COLO829 (cell line): Measurements from ENCODE around the gene KRT9.
"Not testable (repeated sequence)": the region's sequence is repeated elsewhere in the genome, so short reads cannot be mapped to it uniquely, and the experiment has no call there.

Experiments used
- DNase-seq: peaks from one replicate; pipeline ENCODE4 v3.0.0; 2012; ENCODE audit warnings: low spot score

The KRT9 gene

DNA sequence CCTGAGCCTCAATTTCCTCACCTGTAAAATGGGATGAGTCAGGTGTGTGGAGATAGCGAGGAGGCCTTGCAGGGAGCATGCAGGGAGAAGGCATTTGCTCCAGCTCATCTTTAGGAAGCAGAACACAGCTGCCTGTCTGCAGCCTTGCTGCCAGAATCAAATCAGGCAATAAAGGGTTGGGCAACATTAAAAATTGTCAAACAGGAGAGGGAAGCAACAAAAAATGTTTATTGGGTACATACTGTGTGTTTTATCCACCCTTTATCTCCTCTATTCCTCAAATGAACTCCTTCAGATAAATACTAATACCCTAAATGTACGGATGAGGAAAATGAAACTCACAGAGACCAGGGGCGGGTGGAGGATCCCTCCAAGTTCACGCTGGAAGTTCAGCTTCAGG is 28.5 kb upstream of the KRT9 start:
- DNase-seq, result no peak

DNA sequence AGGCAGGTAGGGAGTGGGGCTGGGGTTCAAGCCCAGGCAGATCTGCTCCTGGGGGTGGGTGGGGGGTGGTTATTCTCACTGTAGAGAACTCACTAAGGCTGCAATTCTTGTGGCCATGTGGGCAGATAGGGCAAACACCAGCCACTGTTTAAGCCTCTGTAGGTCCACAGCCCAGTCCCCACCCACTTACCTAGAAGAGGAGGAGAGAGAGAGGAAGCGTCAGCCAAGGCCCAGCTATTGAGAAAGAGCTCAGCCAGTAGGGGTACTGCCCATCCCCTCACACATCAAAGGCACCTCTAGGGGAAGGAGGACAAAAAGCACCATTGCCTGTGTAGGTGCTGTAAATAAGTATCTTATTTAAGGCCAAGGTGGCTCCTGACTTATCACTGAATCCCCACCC is 27.8 kb upstream of the KRT9 start:
- no peak for DNase-seq

GRCh38 chr17:41595585-41595984 is 23.7 kb upstream of the KRT9 start:
- DNase-seq, result no peak

DNA sequence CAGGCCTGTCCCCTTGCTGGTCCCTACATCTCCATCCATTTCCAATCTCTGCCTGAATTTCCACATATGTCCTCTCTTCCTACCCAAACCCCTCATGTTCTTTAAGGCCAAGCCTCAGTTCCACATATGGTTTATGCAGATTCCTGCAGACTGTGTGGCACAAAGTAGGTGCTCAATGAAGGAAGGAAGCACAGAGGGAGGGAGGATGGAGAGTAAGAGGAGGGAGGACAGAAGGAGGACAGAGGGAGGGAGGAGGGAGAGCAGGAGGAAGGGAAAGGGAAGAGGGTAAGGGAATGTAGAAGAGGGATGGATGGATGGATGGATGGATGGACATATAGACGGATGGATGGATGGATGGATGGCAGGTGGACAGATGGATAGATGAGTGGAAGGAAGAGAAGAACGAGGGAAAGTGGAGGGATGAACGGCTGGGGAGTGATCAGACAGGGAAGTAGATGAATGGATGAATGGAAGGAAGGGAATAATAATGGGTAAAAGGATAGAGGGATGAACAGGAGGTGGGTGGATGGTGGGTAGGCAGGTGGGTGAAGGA is 22.6 kb upstream of the KRT9 start:
- DNase-seq, result no peak

DNA sequence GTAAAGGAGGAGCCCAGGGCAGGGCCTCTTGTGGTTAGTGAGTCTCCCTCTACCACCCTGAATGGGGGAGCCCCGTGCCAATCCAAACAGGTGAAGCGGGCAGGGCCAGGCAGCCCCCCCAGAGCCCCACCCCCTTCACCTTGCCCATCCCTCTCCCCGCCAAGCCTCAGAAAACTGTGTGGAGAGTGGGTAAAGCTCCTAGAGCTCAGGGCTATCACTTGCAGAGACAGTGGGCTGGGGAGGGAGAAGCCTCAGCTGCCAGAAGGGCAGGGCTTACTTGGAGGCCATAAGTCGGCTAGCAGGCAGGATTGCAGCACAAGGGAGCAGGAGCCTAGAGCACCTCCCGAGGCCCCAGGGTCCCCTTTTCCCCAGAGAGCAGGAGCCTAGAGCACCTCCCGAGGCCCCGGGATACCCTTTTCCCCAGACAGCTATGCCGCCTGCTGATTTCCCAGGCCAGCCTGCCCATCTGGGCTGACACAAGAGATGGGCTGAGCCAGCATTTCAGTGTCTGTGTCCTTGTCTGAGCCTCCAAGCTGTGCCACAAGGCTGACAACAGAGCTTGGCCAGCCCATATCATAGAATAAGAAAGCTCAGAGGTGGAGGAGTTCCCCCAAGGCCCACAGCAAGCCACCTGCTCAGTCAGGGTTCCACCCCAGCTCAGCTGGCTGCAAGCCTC is 21.6 kb upstream of the KRT9 start:
- DNase-seq, result no peak

GRCh38 chr17:41592601-41593305 is 20.9 kb upstream of the KRT9 start:
- no peak for DNase-seq

DNA sequence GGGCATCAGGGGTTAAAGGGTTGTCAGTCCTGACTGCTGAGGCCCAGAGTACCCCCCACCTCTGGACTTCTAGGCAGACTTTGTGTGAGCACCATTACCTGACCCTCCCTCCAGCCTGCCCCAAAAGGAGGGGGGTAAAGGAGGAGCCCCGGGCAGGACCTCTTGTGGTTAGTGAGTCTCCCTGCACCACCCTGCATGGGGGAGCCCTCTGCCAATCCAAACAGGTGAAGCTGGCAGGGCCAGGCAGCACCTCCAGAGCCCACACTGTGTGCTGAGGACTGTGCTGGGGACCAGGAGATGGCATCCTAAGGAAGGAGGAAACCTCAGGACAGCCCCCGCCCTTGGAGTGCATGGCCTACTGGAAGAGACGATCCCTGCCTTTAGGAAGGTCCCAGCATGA is 17.4 kb upstream of the KRT9 start:
- no peak for DNase-seq

DNA sequence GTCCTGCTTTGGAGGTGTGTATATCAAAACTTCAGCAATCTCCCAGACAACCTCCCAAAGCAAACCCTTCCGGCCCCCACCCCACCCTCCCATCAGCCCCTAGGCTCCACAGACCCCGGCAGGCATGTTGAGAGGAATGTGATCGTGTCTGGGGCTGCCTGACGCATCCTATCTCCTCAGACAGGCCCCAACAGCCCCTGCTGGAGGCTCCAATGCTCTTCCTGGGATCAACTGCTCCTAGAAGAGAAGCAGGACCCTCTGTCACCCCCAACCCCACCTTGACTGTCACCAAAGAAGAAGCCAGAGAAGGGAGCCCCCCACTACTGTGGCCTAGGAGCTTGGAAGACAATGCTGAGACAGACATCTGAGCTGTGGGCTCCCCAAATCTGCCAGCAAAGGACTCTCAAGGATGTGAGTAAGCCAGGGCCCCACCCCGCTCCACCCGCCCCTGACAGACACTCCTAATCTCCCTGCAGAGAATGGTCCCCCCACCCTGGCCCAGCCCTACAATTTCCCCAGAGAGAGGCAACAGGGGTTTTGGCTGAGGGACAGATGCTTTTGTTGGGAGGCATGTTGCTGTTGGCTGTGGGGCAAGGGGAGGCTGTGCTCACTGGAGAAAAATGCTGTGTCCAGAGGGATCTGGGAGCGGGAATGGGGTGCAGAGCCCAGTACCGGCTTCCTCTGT is 16.4 kb upstream of the KRT9 start:
- DNase-seq, result no peak

GRCh38 chr17:41586863-41587495 is 15.1 kb upstream of the KRT9 start, which contains the start of gene KRT14:
Gene KRT14, minus strand, starts transcription at chr17:41586895. Its CDS starts 61 bp downstream, at chr17:41586834.
- DNase-seq, result no peak

DNA sequence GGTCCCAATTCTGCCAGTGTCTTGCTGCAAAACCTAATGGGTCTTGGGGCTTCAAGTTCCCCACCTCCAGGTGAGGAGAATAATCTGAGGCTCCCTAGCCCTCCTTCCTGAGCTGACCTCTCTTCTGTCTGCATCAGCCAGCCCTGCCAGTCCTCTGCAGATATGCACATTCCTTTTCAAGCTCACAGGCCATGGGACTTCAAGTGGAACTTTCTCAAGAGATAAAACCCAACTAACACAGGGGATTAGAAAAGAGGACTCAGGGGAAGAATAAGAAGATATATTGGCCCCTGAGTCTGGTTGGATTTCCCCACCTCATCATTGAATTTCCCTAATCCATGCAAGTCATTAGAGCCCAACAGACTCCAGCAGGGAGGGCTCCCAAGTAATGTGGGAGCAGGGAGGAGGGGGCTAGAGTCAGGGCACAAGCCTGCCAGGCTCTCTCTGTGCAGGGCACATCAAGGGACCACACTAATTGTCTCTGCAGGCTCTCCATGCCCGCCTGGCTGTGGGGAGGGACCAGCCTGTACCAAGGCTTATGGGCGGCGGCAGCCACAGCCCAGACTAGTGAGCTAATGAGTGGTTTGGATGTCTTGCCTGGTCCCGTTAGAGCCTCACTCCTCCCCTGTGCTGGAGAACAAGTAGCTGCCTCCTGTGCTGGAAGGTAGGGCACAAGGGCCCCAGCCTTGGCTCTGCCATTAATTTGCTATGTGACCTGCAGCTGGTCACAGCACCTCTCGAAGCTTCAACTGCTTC is 13.6 kb upstream of the KRT9 start:
- DNase-seq, result no peak

DNA sequence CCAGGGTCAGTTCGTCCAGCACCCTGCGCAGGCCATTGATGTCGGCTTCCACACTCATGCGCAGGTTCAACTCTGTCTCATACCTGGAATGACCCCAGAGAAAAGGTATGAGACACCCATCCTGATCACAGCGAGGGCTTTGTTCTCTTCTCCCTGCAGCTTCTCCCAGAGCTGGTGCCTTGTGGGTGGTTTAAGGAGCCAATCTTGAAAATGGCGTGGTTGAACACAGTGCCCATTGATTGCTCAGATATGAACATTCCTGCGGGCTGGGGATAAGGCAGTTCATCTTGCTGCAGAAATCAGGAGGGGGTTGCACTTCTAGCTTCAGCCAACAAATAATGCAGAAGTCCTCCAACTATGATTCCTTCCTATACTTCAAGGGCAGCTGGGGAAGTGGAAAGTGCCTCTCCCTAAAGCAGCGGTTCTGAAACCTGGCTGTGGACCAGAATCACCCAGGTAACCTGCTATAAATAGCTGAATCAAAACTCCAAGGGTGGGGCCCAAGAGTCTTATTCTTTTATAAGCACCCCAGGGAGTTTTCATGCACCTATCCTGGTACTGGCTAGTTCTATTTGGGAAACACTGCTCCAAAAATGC is 12.6 kb upstream of the KRT9 start:
- DNase-seq, result peak; percentile 72

DNA sequence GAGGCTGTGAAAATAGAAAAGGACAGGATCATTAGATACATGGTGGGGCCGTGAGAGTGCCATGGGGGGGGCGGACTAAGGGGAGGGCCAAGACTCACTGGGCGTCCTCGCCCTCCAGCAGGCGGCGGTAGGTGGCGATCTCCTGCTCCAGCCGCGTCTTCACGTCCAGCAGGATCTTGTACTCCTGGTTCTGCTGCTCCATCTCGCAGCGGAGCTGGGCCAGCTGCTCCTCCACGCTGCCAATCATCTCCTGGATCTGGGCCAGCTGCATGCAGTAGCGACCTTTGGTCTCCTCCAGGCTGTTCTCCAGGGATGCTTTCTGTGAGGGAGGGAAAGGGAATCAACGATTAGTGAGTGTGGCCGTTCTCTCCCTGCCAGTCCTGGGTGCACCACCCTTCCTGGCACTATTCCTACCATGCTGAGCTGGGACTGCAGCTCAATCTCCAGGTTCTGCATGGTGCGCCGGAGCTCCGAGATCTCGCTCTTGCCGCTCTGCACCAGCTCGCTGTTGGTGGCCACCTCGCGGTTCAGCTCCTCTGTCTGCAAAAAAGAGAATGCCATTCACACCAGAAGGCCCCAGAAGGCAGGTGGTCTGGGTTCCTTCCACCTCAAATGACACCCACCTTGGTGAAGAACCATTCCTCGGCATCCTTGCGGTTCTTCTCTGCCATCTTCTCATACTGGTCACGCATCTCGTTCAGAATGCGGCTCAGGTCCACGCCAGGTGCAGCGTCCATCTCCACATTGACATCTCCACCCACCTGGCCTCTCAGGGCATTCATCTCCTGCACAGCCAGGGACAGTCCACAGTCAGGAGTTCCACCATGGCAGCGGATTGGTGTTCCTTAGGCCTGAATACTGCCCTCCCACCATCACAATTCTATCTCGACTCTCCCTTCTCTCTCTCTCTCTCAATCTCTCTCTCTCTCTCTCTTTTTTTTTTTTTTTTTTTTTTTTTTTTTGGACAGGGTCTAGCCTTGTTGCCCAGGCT is 11.6 kb upstream of the KRT9 start:
- no peak for DNase-seq

- not testable (repeated sequence) for DNase-seq
Observed at GRCh38 chr17:41582061-41582968, 10.5 kb upstream of the KRT9 start.

DNA sequence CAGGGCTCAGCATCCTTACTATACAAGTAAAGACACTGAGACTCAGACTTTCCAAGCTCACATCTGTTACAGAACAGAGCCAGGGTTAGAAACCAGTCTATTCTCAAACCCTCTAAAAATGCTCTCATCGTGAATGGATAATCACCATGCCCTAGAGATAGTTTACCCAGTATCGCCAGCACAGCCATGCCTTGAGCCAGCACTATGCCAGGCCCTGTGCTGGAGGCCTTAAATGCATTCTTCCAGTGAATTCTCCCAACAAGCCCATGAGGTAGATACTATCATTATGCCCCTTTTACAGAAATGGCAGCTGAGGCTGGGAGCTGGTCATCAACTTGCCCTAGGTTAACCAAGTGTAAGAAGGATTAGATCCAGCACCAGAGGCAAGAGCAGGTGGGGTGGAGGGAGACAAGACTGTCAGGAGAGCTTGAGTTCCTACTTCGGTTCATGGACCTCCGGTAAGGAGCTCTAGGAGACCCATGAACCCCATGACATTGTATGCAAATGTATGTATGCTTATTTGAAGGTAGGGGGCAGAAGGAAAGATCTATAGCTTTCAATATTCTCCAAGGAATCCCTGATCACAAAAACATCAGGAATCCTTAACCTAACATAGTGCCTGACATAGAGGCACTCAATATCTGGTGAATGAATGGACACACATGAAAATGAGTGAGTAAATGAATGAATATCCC is 9.7 kb upstream of the KRT9 start:
- no peak for DNase-seq

GRCh38 chr17:41580687-41581365 is 9.0 kb upstream of the KRT9 start:
- DNase-seq, result no peak

- DNase-seq, result no peak
Observed at GRCh38 chr17:41580244-41580575, 8.4 kb upstream of the KRT9 start.

- DNase-seq, result peak; percentile 95
Observed at GRCh38 chr17:41579484-41580243, 7.8 kb upstream of the KRT9 start.
